ENCODE results near the gene CACNA1H. TPM values are rescaled to one million over a fixed set of nuclear protein-coding genes. Genes with fewer than 3 reads are reported as not detected.

Gene CACNA1H
- total and polyA plus RNA-seq, 7 donors, result 1.8 to 5.9 (median 2.3) TPM

GRCh38 chr16:1258906-1259759, 106.2 kb downstream of the CACNA1H start:
- H3K27ac ChIP-seq, result no peak overlapping the region
- H3K4me1 ChIP-seq, result no peaks in the 10 kb centered on the region
- no peaks in the 10 kb centered on the region for H3K36me3 ChIP-seq (ENCODE audit: insufficient read depth in 1 of 2, low read depth in 1 of 2)
- WGBS, 3 donors, result 11% methylated on average over 36 to 42 of the region's 42 CpGs
- peaks cover 0 to 47% (median 16%) of the 10 kb centered on the region in 3 donors for H3K27me3 ChIP-seq (ENCODE audit: insufficient read depth in 3 of 3, low read length in 2 of 3)
- DNase-seq, result no peak
- no peak for TF ChIP-seq CTCF (IDR thresholded peaks at IDR 0.05)
- no peak for ATAC-seq
- intact Hi-C loops (cut with DNase I), result no loop called here
- H3K4me3 ChIP-seq, result no peak overlapping the region
- no peaks in the 10 kb centered on the region for H3K9me3 ChIP-seq

GRCh38 chr16:1259760-1260068, 106.8 kb downstream of the CACNA1H start:
- no peaks in the 10 kb centered on the region for H3K9me3 ChIP-seq
- TF ChIP-seq CTCF (IDR thresholded peaks at IDR 0.05), result no peak
- DNase-seq, result no peak
- H3K36me3 ChIP-seq (ENCODE audit: insufficient read depth in 1 of 2, low read depth in 1 of 2), result no peaks in the 10 kb centered on the region
- ATAC-seq, result no peak
- no peak overlapping the region for H3K27ac ChIP-seq
- 24 to 33% (median 26%) methylated on average over 9 to 11 of the region's 11 CpGs for WGBS, 3 donors
- peaks cover 0 to 47% (median 16%) of the 10 kb centered on the region in 3 donors for H3K27me3 ChIP-seq (ENCODE audit: insufficient read depth in 3 of 3, low read length in 2 of 3)
- no peaks in the 10 kb centered on the region for H3K4me1 ChIP-seq
- no peak overlapping the region for H3K4me3 ChIP-seq
- intact Hi-C loops (cut with DNase I), result no loop called here

- TF ChIP-seq CTCF (IDR thresholded peaks at IDR 0.05), result no peak
- Histone ChIP-seq H3K4me1 (no peaks in the 10 kb centered on the region), H3K36me3 (ENCODE audit: insufficient read depth in 1 of 2, low read depth in 1 of 2) (no peaks in the 10 kb centered on the region), H3K4me3 (no peak overlapping the region), H3K27ac (no peak overlapping the region), H3K9me3 (no peaks in the 10 kb centered on the region), H3K27me3 (ENCODE audit: insufficient read depth in 3 of 3, low read length in 2 of 3) (peaks cover 0 to 47% (median 16%) of the 10 kb centered on the region in 3 donors)
- 62 to 69% (median 69%) methylated on average over 30 to 36 of the region's 36 CpGs for WGBS, 3 donors
- intact Hi-C loops (cut with DNase I), result no loop called here
- DNase-seq (no peak), ATAC-seq (no peak)
Observed at GRCh38 chr16:1260101-1260680, 107.3 kb downstream of the CACNA1H start.

- no peaks in the 10 kb centered on the region for H3K36me3 ChIP-seq (ENCODE audit: insufficient read depth in 1 of 2, low read depth in 1 of 2)
- no peak for DNase-seq
- TF ChIP-seq CTCF (IDR thresholded peaks at IDR 0.05), result no peak
- 8 to 13% (median 13%) methylated on average over 38 to 47 of the region's 47 CpGs for WGBS, 3 donors
- no peak overlapping the region for H3K4me3 ChIP-seq
- no peaks in the 10 kb centered on the region for H3K9me3 ChIP-seq
- ATAC-seq, result no peak
- intact Hi-C loops (cut with DNase I), result no loop called here
- no peaks in the 10 kb centered on the region for H3K4me1 ChIP-seq
- H3K27me3 ChIP-seq (ENCODE audit: insufficient read depth in 3 of 3, low read length in 2 of 3), result peaks cover 0 to 47% (median 16%) of the 10 kb centered on the region in 3 donors
- no peak overlapping the region for H3K27ac ChIP-seq
Observed at GRCh38 chr16:1261131-1261892, 108.4 kb downstream of the CACNA1H start.
